HUDEP-2 (cell line): Measurements from ENCODE around the gene TAF3.

Source experiments
- DNase-seq, 76 experiments: peaks; one replicate each; lab custom pipeline; 2025; ENCODE audit not compliant: unreplicated experiment in 76 of 76; lab: John Stamatoyannopoulos, UW

TAF3 gene

GRCh38 chr10:7866176-7866575, 47.9 kb downstream of the TAF3 start:
- no peak for DNase-seq

- peak in 10 of 76 experiments; percentile 4 to 30 (median 17) for DNase-seq
Measured at GRCh38 chr10:7872041-7872442, 53.7 kb downstream of the TAF3 start.

- no peak for DNase-seq
Measured at GRCh38 chr10:7874864-7875263, 56.6 kb downstream of the TAF3 start.

GRCh38 chr10:7876541-7877127, 58.3 kb downstream of the TAF3 start:
- no peak for DNase-seq

GRCh38 chr10:7881119-7881518, 62.8 kb downstream of the TAF3 start:
- no peak for DNase-seq

- DNase-seq, result no peak
Measured at GRCh38 chr10:7886056-7886455, 67.8 kb downstream of the TAF3 start.

- peak in 13 of 76 experiments; percentile 5 to 44 (median 16) for DNase-seq
Measured at GRCh38 chr10:7887174-7887816, 69.0 kb downstream of the TAF3 start.

- no peak for DNase-seq
Measured at GRCh38 chr10:7889947-7890542, 71.7 kb downstream of the TAF3 start.

GRCh38 chr10:7890781-7891180, 72.5 kb downstream of the TAF3 start:
- no peak for DNase-seq

- no peak for DNase-seq
Measured at GRCh38 chr10:7891634-7892033, 73.3 kb downstream of the TAF3 start.

- no peak for DNase-seq
Measured at GRCh38 chr10:7892146-7892545, 73.8 kb downstream of the TAF3 start.

GRCh38 chr10:7895699-7896090, 77.4 kb downstream of the TAF3 start:
- no peak for DNase-seq

- no peak for DNase-seq
Measured at GRCh38 chr10:7896297-7896696, 78.0 kb downstream of the TAF3 start.

- DNase-seq, result no peak
Measured at GRCh38 chr10:7901256-7901655, 83.0 kb downstream of the TAF3 start.

GRCh38 chr10:7902413-7902812, 84.1 kb downstream of the TAF3 start:
- DNase-seq, result no peak

GRCh38 chr10:7903851-7904250, 85.5 kb downstream of the TAF3 start:
- DNase-seq, result no peak

GRCh38 chr10:7906128-7906527, 87.8 kb downstream of the TAF3 start:
- DNase-seq, result no peak

GRCh38 chr10:7908541-7909210, 90.4 kb downstream of the TAF3 start:
- no peak for DNase-seq

- DNase-seq, result no peak
Measured at GRCh38 chr10:7913126-7913872, 95.0 kb downstream of the TAF3 start.

- DNase-seq, result no peak
Measured at GRCh38 chr10:7915923-7916536, 97.7 kb downstream of the TAF3 start.

GRCh38 chr10:7917736-7918135, 99.4 kb downstream of the TAF3 start:
- no peak for DNase-seq
